ENCODE data around the gene PPEF1. TPM values are rescaled to one million over a fixed set of nuclear protein-coding genes. Genes with fewer than 3 reads are reported as not detected.

The PPEF1 gene
- total RNA-seq (2011; cell fraction: chromatin; rRNA removed; ENCODE audit: low replicate concordance): not detected in 2 replicates
- total RNA-seq (2011; cell fraction: nucleolus; rRNA removed): not detected in 2 replicates
- total RNA-seq (2011; cell fraction: nucleoplasm; rRNA removed): not detected in 2 replicates
- total RNA-seq (2014; rRNA removed) (not detected in 2 replicates), total RNA-seq (2014; rRNA removed; fragmentation: Illumina TruSeq; extraction: Trizol) (not detected in 2 replicates), total RNA-seq (2015; rRNA removed; fragmentation: Illumina TruSeq; extraction: Trizol) (not detected in 2 replicates), total RNA-seq (2021) (not detected in 2 replicates), polyA plus RNA-seq (2011; rRNA removed) (not detected in 2 replicates), polyA plus RNA-seq (2014; fragmentation: Illumina TruSeq; extraction: Trizol) (not detected in 2 replicates), polyA plus RNA-seq (2014; fragmentation: Nextera tagmentation; extraction: Ambion mirVana) (not detected), polyA plus RNA-seq (2014; rRNA removed) (not detected in 2 replicates), polyA minus RNA-seq (2011; rRNA and poly(A)+ RNA removed) (not detected in 2 replicates), Bru-seq, nascent RNA (percentile 5 among the genes with signal in this experiment), BruChase-seq, experiment 1, labeled RNA remaining after a 2-hour chase (not detected), BruChase-seq, experiment 2, labeled RNA remaining after a 6-hour chase (percentile 2 among the genes with signal in this experiment)
- polyA plus RNA-seq (2011; cell fraction: cytosol; rRNA removed): not detected in 2 replicates
- not detected in 2 replicates for polyA plus RNA-seq (2011; cell fraction: nucleus; rRNA removed)
- polyA plus RNA-seq (2012): not detected in 2 replicates
- polyA minus RNA-seq (2011; cell fraction: cytosol; rRNA and poly(A)+ RNA removed): not detected in 2 replicates
- polyA minus RNA-seq (2011; cell fraction: nucleus; rRNA and poly(A)+ RNA removed): not detected in 2 replicates
- long read RNA-seq, experiment 1: 0 reads
- long read RNA-seq, experiment 2: 0 reads
- long read RNA-seq, experiment 3: 0 reads

GRCh38 chrX:18707426-18708049 is at the start of gene PPEF1:
Gene PPEF1 (plus strand): TSS chrX:18707645. CDS start chrX:18707781, 136 bp downstream.
- FAIRE-seq (no peak), ATAC-seq (no peak), DNase-seq (ENCODE audit: extremely low read depth in 1 of 4, low spot score in 3 of 4) (peak in 2 of 4 experiments; percentile 15 to 17)
- Histone ChIP-seq H3K4me1 (replicated peaks in 1 of 2; ENCODE audit: control insufficient read depth in 2 of 2, insufficient read depth in 2 of 2, low read length in 2 of 2) (no peaks in the 10 kb centered on the region), H3K27ac (ENCODE audit: extremely low read depth, low read depth, low read length) (no peak within 1 kb of the TSS), H3K9ac (ENCODE audit: insufficient read depth in 1 of 2, low read depth in 2 of 2, low read length in 2 of 2) (no peak within 1 kb of the TSS), H3K36me3 (ENCODE audit: control insufficient read depth, insufficient read depth, low read length) (no peaks in the 10 kb centered on the region), H4K20me1 (replicated peaks; ENCODE audit: control insufficient read depth, insufficient read depth, low read length) (no peaks in the 10 kb centered on the region), H3K9me1 (ENCODE audit: control insufficient read depth, insufficient read depth, low read length) (no peaks in the 10 kb centered on the region), H3K79me2 (ENCODE audit: control insufficient read depth, insufficient read depth, low read length) (no peaks in the 10 kb centered on the region), H2AFZ (ENCODE audit: low read depth, low read length) (no peak within 1 kb of the TSS), H3K27me3 (ENCODE audit: control insufficient read depth in 2 of 2, insufficient read depth in 2 of 2, low read length in 2 of 2) (no peaks in the 10 kb centered on the region), H3K4me2 (ENCODE audit: insufficient read depth, low read length) (no peak within 1 kb of the TSS), H3K4me3 (no peak within 1 kb of the TSS), H3K9me3 (replicated peaks; ENCODE audit: control insufficient read depth, insufficient read depth, low read depth, low read length) (no peaks in the 10 kb centered on the region)
- CTCF ChIA-PET (ENCODE audit: low intra/inter-chr PET ratio): no interaction called here
- TF ChIP-seq, protein P1, sequence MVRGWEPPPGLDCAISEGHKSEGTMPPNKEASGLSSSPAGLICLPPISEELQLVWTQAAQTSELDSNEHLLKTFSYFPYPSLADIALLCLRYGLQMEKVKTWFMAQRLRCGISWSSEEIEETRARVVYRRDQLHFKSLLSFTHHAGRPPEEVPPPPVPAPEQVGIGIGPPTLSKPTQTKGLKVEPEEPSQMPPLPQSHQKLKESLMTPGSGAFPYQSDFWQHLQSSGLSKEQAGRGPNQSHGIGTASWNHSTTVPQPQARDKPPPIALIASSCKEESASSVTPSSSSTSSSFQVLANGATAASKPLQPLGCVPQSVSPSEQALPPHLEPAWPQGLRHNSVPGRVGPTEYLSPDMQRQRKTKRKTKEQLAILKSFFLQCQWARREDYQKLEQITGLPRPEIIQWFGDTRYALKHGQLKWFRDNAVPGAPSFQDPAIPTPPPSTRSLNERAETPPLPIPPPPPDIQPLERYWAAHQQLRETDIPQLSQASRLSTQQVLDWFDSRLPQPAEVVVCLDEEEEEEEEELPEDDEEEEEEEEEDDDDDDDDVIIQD (CRISPR knock-in tag; IDR thresholded peaks at IDR 0.05): no peak
- TF ChIP-seq NCOA2 (IDR thresholded peaks at IDR 0.05; ENCODE audit: partially characterized antibody in 2 of 2): no peak
- TF ChIP-seq FOSL1 (tag; conservative IDR thresholded peaks at IDR 0.05): no peak
- no peak for TF ChIP-seq TCFL5 (CRISPR knock-in tag; conservative IDR thresholded peaks at IDR 0.05)
- no peak for TF ChIP-seq E2F8 (IDR thresholded peaks at IDR 0.05; ENCODE audit: low read depth, partially characterized antibody)
- TF ChIP-seq PCBP1 (IDR thresholded peaks at IDR 0.05; ENCODE audit: low read depth, low read length, poor library complexity, severe bottlenecking): no peak
- TF ChIP-seq FIP1L1 (IDR thresholded peaks at IDR 0.05; ENCODE audit: low read depth, low read length, poor library complexity, severe bottlenecking): no peak
- POLR2A ChIA-PET: no interaction called here
- intact Hi-C loops (cut with micrococcal nuclease) (no loop called here), in situ Hi-C loops (cut with MboI) (no loop called here)
- WGBS (ENCODE audit: insufficient coverage, low coverage, missing lambda C conversion rate): 2% methylated on average over 7 of the region's 8 CpGs
- BruUV-seq (replicated peaks): no TSS peak
